BJ (cell line): Measurements from ENCODE around the gene ADAMTS1. TPM values are rescaled to one million over a fixed set of nuclear protein-coding genes. Genes with fewer than 3 reads are reported as not detected.

ENCODE experiments used
- CTCF ChIA-PET: fragments of 350-600 bp; formaldehyde crosslinking; extraction: SDS; loops from one replicate; lab custom pipeline; 2021; ENCODE audit warnings: antibody characterized with exemption, inconsistent platforms; lab: Yijun Ruan, JAX
- POLR2A ChIA-PET: fragments of 300-600 bp; sonication (Branson Sonifier 250); formaldehyde crosslinking; extraction: SDS; loops from one replicate; lab custom pipeline; 2021; ENCODE audit warnings: antibody characterized with exemption; lab: Charles Lee
- DNase-seq: peaks from one replicate; pipeline ENCODE4 v3.0.0-alpha.2; 2011; ENCODE audit warnings: low read depth
- H3K27me3 ChIP-seq: 2 replicates; pipeline ENCODE4 v1.6.0; 2011; ENCODE audit warnings: low read length; ENCODE audit not compliant: control insufficient read depth, insufficient read depth
- H3K36me3 ChIP-seq: 2 replicates; pipeline ENCODE4 v1.5.1; 2011; ENCODE audit warnings: low read length; ENCODE audit not compliant: control insufficient read depth, insufficient read depth
- H3K4me3 ChIP-seq: 2 replicates; pipeline ENCODE4 v1.5.1; 2011; ENCODE audit warnings: low read depth, mild to moderate bottlenecking, control low read depth, low read length
- polyA plus RNA-seq: library from polyadenylated mRNA; depleted of rRNA; stranded (reverse); fragments of >200 nt; gene quantifications from 2 replicates; pipeline ENCODE4 v1.2.3, GENCODE V29; 2011
- TF ChIP-seq, protein P1 (sequence below): IDR thresholded peaks from 2 replicates; pipeline ENCODE4 v1.5.1; 2011; ENCODE audit warnings: low read depth, mild to moderate bottlenecking, control low read depth, inconsistent platforms, low read length, moderate library complexity; ENCODE audit not compliant: insufficient read depth

The ADAMTS1 gene
- polyA plus RNA-seq, 1 experiment, result 1,081 TPM

DNA sequence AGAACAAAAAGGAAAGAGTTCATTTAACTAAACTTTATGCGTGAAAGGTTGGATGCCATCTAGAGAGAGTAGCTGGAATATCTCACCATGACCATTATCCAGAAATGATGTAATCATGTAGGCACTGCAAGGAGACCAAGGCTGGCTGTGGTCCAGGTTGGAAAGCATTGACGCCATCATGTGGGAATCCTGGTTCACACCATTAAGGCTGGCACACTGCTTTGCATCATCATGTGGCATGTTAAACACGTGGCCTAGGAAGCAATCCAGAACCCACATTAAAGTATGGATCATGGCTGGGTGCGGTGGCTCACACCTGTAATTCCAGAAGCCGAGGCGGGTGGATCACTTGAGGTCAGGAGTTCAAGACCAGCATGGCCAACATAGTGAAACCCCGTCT, 4.3 kb downstream of the ADAMTS1 start:
- CTCF ChIA-PET, result interaction anchor here (0.8 to 1.8 kb wide), 5 partner anchors 12 to 85 kb away, joined by 3 to 6 read pairs (median 3); no protein-coding TSS in a partner anchor
- H3K27me3 ChIP-seq, result no peaks in the 10 kb centered on the region
- TF ChIP-seq, protein P1, sequence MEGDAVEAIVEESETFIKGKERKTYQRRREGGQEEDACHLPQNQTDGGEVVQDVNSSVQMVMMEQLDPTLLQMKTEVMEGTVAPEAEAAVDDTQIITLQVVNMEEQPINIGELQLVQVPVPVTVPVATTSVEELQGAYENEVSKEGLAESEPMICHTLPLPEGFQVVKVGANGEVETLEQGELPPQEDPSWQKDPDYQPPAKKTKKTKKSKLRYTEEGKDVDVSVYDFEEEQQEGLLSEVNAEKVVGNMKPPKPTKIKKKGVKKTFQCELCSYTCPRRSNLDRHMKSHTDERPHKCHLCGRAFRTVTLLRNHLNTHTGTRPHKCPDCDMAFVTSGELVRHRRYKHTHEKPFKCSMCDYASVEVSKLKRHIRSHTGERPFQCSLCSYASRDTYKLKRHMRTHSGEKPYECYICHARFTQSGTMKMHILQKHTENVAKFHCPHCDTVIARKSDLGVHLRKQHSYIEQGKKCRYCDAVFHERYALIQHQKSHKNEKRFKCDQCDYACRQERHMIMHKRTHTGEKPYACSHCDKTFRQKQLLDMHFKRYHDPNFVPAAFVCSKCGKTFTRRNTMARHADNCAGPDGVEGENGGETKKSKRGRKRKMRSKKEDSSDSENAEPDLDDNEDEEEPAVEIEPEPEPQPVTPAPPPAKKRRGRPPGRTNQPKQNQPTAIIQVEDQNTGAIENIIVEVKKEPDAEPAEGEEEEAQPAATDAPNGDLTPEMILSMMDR, result peak; percentile 21; the same call in 1 of the 2 replicates
- peaks cover 32% of the 10 kb centered on the region for H3K36me3 ChIP-seq
- no peak for DNase-seq
- peak overlapping the region; percentile 96 for H3K4me3 ChIP-seq
- POLR2A ChIA-PET, result interaction anchor here (0.6 kb wide), 1 partner anchor 101 kb away, joined by 4 read pairs; no protein-coding TSS in a partner anchor

DNA sequence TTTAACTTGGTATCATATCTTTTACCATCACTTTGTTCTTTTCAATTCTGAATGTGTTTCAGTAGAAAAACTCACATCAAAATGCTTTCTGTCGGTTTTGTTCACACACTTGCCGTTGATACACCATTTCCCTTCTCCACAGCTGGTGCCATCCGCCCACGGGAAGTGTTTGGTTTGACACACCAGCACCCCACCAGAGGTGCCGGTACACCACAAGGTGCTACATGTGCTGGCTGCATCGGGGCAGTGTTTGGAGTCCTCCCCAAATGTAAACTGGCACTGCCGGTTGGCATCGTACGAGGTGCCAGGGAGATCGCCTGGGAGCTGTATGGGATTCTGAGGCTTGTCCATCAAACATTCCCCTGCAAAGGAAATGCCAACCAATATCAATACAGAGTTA, 5.0 kb downstream of the ADAMTS1 start:
- POLR2A ChIA-PET, result interaction anchor here (0.6 kb wide), 1 partner anchor 101 kb away, joined by 4 read pairs; no protein-coding TSS in a partner anchor
- CTCF ChIA-PET, result interaction anchor here (0.6 to 1.8 kb wide), 5 partner anchors 12 to 85 kb away, joined by 3 to 6 read pairs (median 4); no protein-coding TSS in a partner anchor

DNA sequence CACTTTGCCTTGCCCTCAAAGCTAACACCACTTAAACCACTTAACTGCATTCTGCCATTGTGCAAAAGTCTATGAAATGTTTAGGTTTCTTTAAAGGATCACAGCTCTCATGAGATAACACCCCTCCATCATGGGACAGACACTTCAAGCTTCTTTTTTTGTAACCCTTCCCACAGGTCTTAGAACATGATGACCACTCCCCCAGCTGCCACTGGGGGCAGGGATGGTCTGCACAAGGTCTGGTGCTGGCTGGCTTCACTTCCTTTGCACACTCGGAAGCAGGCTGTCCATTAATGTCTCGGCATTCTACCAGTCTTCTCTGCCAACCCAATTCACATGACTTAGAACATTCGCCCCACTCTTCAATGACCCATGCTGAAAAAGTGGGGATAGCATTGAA, 7.7 kb downstream of the ADAMTS1 start:
- POLR2A ChIA-PET, result no interaction called here
- H3K36me3 ChIP-seq, result peaks cover 24% of the 10 kb centered on the region
- CTCF ChIA-PET, result interaction anchor here (0.9 kb wide), 1 partner anchor 104 kb away, joined by 3 read pairs; no protein-coding TSS in a partner anchor
- TF ChIP-seq, protein P1, result no peak
- H3K27me3 ChIP-seq, result no peaks in the 10 kb centered on the region
- no peak for DNase-seq
- no peak overlapping the region for H3K4me3 ChIP-seq

More for the DNA sequence above, 5.0 kb downstream of the ADAMTS1 start:
- Histone ChIP-seq H3K27me3 (no peaks in the 10 kb centered on the region), H3K36me3 (peaks cover 32% of the 10 kb centered on the region), H3K4me3 (peak overlapping the region; percentile 9)
- no peak for DNase-seq
- TF ChIP-seq, protein P1, result no peak

DNA sequence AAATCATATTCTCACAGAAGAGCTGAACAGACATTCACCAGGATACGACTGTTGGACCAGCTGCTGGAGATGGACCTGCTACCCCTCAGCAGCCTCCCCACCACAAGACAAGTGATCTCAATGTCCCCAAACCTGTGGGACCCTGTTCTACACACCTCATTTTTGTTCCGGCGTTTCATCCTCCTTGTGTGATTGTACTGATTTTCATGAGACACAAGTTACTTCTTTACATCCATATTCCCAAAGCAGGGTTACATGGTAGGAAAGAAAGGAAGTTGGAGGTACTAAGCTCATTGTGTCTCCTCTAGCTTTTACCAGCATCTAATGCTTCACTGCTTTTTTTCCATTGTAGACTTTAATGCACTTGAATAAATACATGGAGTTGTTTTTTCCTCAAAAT, 8.7 kb downstream of the ADAMTS1 start:
- Histone ChIP-seq H3K36me3 (peaks cover 19% of the 10 kb centered on the region), H3K27me3 (no peaks in the 10 kb centered on the region), H3K4me3 (no peak overlapping the region)
- TF ChIP-seq, protein P1, result no peak
- CTCF ChIA-PET, result interaction anchor here (0.7 kb wide), 1 partner anchor 9 kb away, joined by 3 read pairs; no protein-coding TSS in a partner anchor
- DNase-seq, result no peak
- POLR2A ChIA-PET, result no interaction called here

DNA sequence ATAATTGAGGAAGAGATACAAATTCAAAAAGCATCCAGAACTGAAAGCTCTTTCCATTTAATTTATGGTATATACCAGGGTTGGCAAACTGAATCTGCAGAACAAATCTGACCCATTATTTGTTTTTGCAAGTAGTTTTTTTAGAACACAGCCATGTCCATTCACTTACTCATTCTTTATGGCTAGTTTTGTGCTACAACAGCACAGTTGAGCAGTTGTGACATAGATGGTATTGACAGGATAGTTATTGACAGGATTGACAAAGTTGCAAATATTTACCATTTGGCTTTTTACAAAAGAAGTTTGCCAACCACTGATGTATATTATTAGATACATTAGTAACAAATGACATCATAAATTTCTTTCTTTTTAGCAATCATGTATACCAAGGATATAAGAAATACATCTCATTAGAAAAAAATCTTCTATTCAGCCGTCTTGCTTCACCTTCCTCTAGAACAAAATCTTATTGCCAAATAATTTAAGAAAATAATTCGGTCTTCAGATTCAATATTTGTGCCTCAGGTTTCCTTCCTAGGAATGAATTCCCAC, 9.4 kb downstream of the ADAMTS1 start:
- no peak for DNase-seq
- CTCF ChIA-PET, result no interaction called here
- H3K27me3 ChIP-seq, result no peaks in the 10 kb centered on the region
- no peak overlapping the region for H3K4me3 ChIP-seq
- peaks cover 17% of the 10 kb centered on the region for H3K36me3 ChIP-seq
- POLR2A ChIA-PET, result no interaction called here
- TF ChIP-seq, protein P1, result no peak
